Measurements from ENCODE around the gene CACNA1H. TPM values are rescaled to one million over a fixed set of nuclear protein-coding genes. Genes with fewer than 3 reads are reported as not detected.
"Not testable (repeated sequence)": the region's sequence is repeated elsewhere in the genome, so short reads cannot be mapped to it uniquely, and the experiment has no call there.

The CACNA1H gene
- polyA plus RNA-seq, 5 donors, result 3.1 to 9.3 (median 4.7) TPM

GRCh38 chr16:1174477-1175357, 21.8 kb downstream of the CACNA1H start:
- no peak for DNase-seq

GRCh38 chr16:1175566-1176279, 22.8 kb downstream of the CACNA1H start:
- DNase-seq, result no peak

GRCh38 chr16:1176280-1176897, 23.5 kb downstream of the CACNA1H start:
- no peak for DNase-seq

- no peak for DNase-seq
Observed at GRCh38 chr16:1177053-1177452, 24.1 kb downstream of the CACNA1H start.

GRCh38 chr16:1177750-1178149, 24.8 kb downstream of the CACNA1H start:
- no peak for DNase-seq

GRCh38 chr16:1178295-1178910, 25.5 kb downstream of the CACNA1H start:
- DNase-seq, result no peak

- DNase-seq, result no peak
Observed at GRCh38 chr16:1180549-1181403, 27.9 kb downstream of the CACNA1H start.

- no peak for DNase-seq
Observed at GRCh38 chr16:1181404-1182315, 28.8 kb downstream of the CACNA1H start.

- DNase-seq, result no peak
Observed at GRCh38 chr16:1182316-1182671, 29.4 kb downstream of the CACNA1H start.

GRCh38 chr16:1182950-1183907, 30.3 kb downstream of the CACNA1H start:
- no peak for DNase-seq

GRCh38 chr16:1184156-1184868, 31.4 kb downstream of the CACNA1H start:
- no peak for DNase-seq

- no peak for DNase-seq
Observed at GRCh38 chr16:1184980-1185379, 32.1 kb downstream of the CACNA1H start.

GRCh38 chr16:1185460-1186207, 32.7 kb downstream of the CACNA1H start:
- DNase-seq, result not testable (repeated sequence)

GRCh38 chr16:1188432-1189189, 35.7 kb downstream of the CACNA1H start:
- DNase-seq, result peak in 1 of 2 donors; percentile 42

- DNase-seq, result no peak
Observed at GRCh38 chr16:1189455-1189854, 36.5 kb downstream of the CACNA1H start.

GRCh38 chr16:1190789-1191188, 37.9 kb downstream of the CACNA1H start:
- not testable (repeated sequence) for DNase-seq

Data from right lung (tissue), 5 donors.